HEK293 (cell line): Measurements from ENCODE around the gene C12orf57.

Experiments used
- CTCF ChIA-PET: fragments of 350-600 bp; formaldehyde crosslinking; extraction: SDS; loops from one replicate; lab custom pipeline; 2021; ENCODE audit warnings: antibody characterized with exemption; lab: Yijun Ruan, JAX
- POLR2A ChIA-PET: fragments of 300-600 bp; formaldehyde crosslinking; extraction: SDS; loops from one replicate; lab custom pipeline; 2020; ENCODE audit warnings: antibody characterized with exemption, inconsistent platforms; lab: Yijun Ruan, JAX
- H3K27ac ChIP-seq: fragments of 200-500 bp; sonication (Bioruptor generic); 2 replicates; pipeline ENCODE4 v1.5.1; 2014; ENCODE audit warnings: low read depth, low read length, control low read depth, inconsistent platforms; ENCODE audit errors: extremely low read depth
- H3K36me3 ChIP-seq, 2 experiments: fragments of 200-500 bp in 1 of 2; sonication (Bioruptor generic) in 1 of 2; 1 replicate in 1 of 2; 2 replicates in 1 of 2; pipeline ENCODE4 v1.5.1; 2014 to 2017; ENCODE audit warnings: inconsistent platforms in 2 of 2, low read length in 2 of 2; ENCODE audit not compliant: control insufficient read depth in 2 of 2, insufficient read depth in 1 of 2
- H3K4me1 ChIP-seq: fragments of 200-500 bp; sonication (Bioruptor generic); 2 replicates; pipeline ENCODE4 v1.5.1; 2014; ENCODE audit warnings: mild to moderate bottlenecking, low read length, inconsistent platforms; ENCODE audit not compliant: control insufficient read depth, insufficient read depth
- H3K4me3 ChIP-seq: 2 replicates; pipeline ENCODE4 v1.5.1; 2011; ENCODE audit warnings: low read depth, mild to moderate bottlenecking, control low read depth, low read length, moderate library complexity
- H3K9me3 ChIP-seq: fragments of 200-500 bp; sonication (Bioruptor generic); 2 replicates; pipeline ENCODE4 v1.5.1; 2014; ENCODE audit warnings: low read depth, low read length, inconsistent platforms; ENCODE audit not compliant: control insufficient read depth, insufficient read depth
- AEBP2 ChIP-seq: fragments of 450-650 bp; formaldehyde crosslinking; IDR thresholded peaks from 2 replicates; pipeline ENCODE4 v1.5.1; 2016; ENCODE audit warnings: missing biosample characterization, missing genetic modification characterization, borderline replicate concordance
- BCL11A ChIP-seq: fragments of 450-650 bp; formaldehyde crosslinking; IDR thresholded peaks from 2 replicates; pipeline ENCODE4 v1.5.1; 2016; ENCODE audit warnings: low read depth, missing biosample characterization, missing genetic modification characterization
- KLF16 ChIP-seq: fragments of 450-650 bp; formaldehyde crosslinking; IDR thresholded peaks from 2 replicates; pipeline ENCODE4 v1.5.1; 2017; ENCODE audit warnings: missing biosample characterization, missing genetic modification characterization
- PBX3 ChIP-seq: sonication (generic); formaldehyde crosslinking; IDR thresholded peaks from 2 replicates; pipeline ENCODE4 v1.8.1; 2022; ENCODE audit warnings: mild to moderate bottlenecking, moderate library complexity, missing genetic modification reagents
- SALL2 ChIP-seq: fragments of 450-650 bp; formaldehyde crosslinking; IDR thresholded peaks from 2 replicates; pipeline ENCODE4 v1.5.0; 2017; ENCODE audit warnings: missing biosample characterization, mild to moderate bottlenecking, missing genetic modification characterization, borderline replicate concordance
- SP3 ChIP-seq: fragments of 450-650 bp; formaldehyde crosslinking; IDR thresholded peaks from 2 replicates; pipeline ENCODE4 v1.5.1; 2016; ENCODE audit warnings: missing biosample characterization, missing genetic modification characterization
- YY2 ChIP-seq: fragments of 450-650 bp; formaldehyde crosslinking; IDR thresholded peaks from 2 replicates; pipeline ENCODE4 v1.5.1; 2016; ENCODE audit warnings: missing biosample characterization, missing genetic modification characterization
- ZBTB11 ChIP-seq: fragments of 450-650 bp; formaldehyde crosslinking; conservative IDR thresholded peaks from 2 replicates; pipeline ENCODE4 v1.5.1; 2016; ENCODE audit warnings: low read depth, missing biosample characterization, missing genetic modification characterization
- ZNF112 ChIP-seq: fragments of 450-650 bp; formaldehyde crosslinking; IDR thresholded peaks from 2 replicates; pipeline ENCODE4 v1.5.0; 2017; ENCODE audit warnings: missing biosample characterization, missing genetic modification characterization
- ZNF157 ChIP-seq: fragments of 450-650 bp; formaldehyde crosslinking; IDR thresholded peaks from 2 replicates; pipeline ENCODE4 v1.5.1; 2016; ENCODE audit warnings: missing biosample characterization, missing genetic modification characterization
- ZNF16 ChIP-seq: fragments of 450-650 bp; formaldehyde crosslinking; IDR thresholded peaks from 2 replicates; pipeline ENCODE4 v1.5.1; 2016; ENCODE audit warnings: low read depth, missing biosample characterization, missing genetic modification characterization
- ZNF266 ChIP-seq: fragments of 450-650 bp; formaldehyde crosslinking; IDR thresholded peaks from 2 replicates; pipeline ENCODE4 v1.5.1; 2016; ENCODE audit warnings: missing biosample characterization, missing genetic modification characterization, low read depth
- ZNF580 ChIP-seq: fragments of 450-650 bp; formaldehyde crosslinking; IDR thresholded peaks from 2 replicates; pipeline ENCODE4 v1.5.1; 2016; ENCODE audit warnings: missing biosample characterization, missing genetic modification characterization
- ZSCAN18 ChIP-seq: fragments of 450-650 bp; formaldehyde crosslinking; IDR thresholded peaks from 2 replicates; pipeline ENCODE4 v1.5.1; 2016; ENCODE audit warnings: missing biosample characterization, missing genetic modification characterization

The C12orf57 gene

GRCh38 chr12:6915789-6916285 lies 28.0 kb upstream of the C12orf57 start:
- Histone ChIP-seq H3K27ac (no peak overlapping the region), H3K4me3 (no peak overlapping the region)

GRCh38 chr12:6916426-6917200 lies 27.2 kb upstream of the C12orf57 start:
- CTCF ChIA-PET, result interaction anchor here (0.5 to 1.1 kb wide), 5 partner anchors 9 to 228 kb away, joined by 3 read pairs; no protein-coding TSS in a partner anchor
- H3K4me3 ChIP-seq, result no peak overlapping the region
- peaks cover 7% of the 10 kb centered on the region for H3K4me1 ChIP-seq
- H3K9me3 ChIP-seq, result no peaks in the 10 kb centered on the region
- POLR2A ChIA-PET, result interaction anchor here (1.0 to 1.2 kb wide), 4 partner anchors 9 to 48 kb away, joined by 3 to 4 read pairs (median 3); no protein-coding TSS in a partner anchor
- H3K27ac ChIP-seq, result no peak overlapping the region
- H3K36me3 ChIP-seq, result peaks cover 19 to 43% of the 10 kb centered on the region in 2 experiments; a peak in 2 of 3 replicates
- TF ChIP-seq SALL2 (no peak), ZNF580 (tag by site-specific recombination) (no peak), ZNF112 (tag by site-specific recombination) (0 out of 2 replicates have a peak, but pooled peaks have one; percentile 4), ZNF16 (tag by site-specific recombination) (no peak), ZSCAN18 (tag by site-specific recombination) (no peak), BCL11A (tag by site-specific recombination) (no peak)

More at GRCh38 chr12:6915789-6916285, 28.0 kb upstream of the C12orf57 start:
- peaks cover 7% of the 10 kb centered on the region for H3K4me1 ChIP-seq
- CTCF ChIA-PET, result no interaction called here
- TF ChIP-seq ZBTB11 (tag by site-specific recombination) (no peak), KLF16 (tag by site-specific recombination) (no peak), AEBP2 (tag by site-specific recombination) (no peak), SP3 (tag by site-specific recombination) (peak; percentile 37; the same call in 1 of the 2 replicates), ZNF266 (tag by site-specific recombination) (no peak), ZNF157 (tag by site-specific recombination) (no peak), YY2 (tag by site-specific recombination) (no peak), PBX3 (CRISPR knock-in tag) (no peak)
- POLR2A ChIA-PET, result interaction anchor here (1.0 kb wide), 1 partner anchor 47 kb away, joined by 3 read pairs; no protein-coding TSS in a partner anchor
- H3K9me3 ChIP-seq, result no peaks in the 10 kb centered on the region
- peaks cover 15 to 39% of the 10 kb centered on the region in 2 experiments; a peak in 2 of 3 replicates for H3K36me3 ChIP-seq
